EL (cell line): ENCODE data around the gene LYSMD3.
A peak's percentile ranks its signal among the peaks of the same experiment; 100 is the strongest.

ENCODE experiments used
- DNase-seq: peaks from one replicate; pipeline ENCODE4 v3.0.0-alpha.2; 2016

The LYSMD3 gene

GRCh38 chr5:90546216-90546837, 16.9 kb upstream of the LYSMD3 start:
- no peak for DNase-seq

- DNase-seq: no peak
These were observed 16.1 kb upstream of the LYSMD3 start for GRCh38 chr5:90545511-90545910.

GRCh38 chr5:90542827-90543519, 13.6 kb upstream of the LYSMD3 start:
- no peak for DNase-seq

- DNase-seq: no peak
These were observed 5.5 kb upstream of the LYSMD3 start for GRCh38 chr5:90534922-90535321.

- DNase-seq: no peak
These were observed 4.4 kb upstream of the LYSMD3 start for GRCh38 chr5:90533794-90534193.

DNA sequence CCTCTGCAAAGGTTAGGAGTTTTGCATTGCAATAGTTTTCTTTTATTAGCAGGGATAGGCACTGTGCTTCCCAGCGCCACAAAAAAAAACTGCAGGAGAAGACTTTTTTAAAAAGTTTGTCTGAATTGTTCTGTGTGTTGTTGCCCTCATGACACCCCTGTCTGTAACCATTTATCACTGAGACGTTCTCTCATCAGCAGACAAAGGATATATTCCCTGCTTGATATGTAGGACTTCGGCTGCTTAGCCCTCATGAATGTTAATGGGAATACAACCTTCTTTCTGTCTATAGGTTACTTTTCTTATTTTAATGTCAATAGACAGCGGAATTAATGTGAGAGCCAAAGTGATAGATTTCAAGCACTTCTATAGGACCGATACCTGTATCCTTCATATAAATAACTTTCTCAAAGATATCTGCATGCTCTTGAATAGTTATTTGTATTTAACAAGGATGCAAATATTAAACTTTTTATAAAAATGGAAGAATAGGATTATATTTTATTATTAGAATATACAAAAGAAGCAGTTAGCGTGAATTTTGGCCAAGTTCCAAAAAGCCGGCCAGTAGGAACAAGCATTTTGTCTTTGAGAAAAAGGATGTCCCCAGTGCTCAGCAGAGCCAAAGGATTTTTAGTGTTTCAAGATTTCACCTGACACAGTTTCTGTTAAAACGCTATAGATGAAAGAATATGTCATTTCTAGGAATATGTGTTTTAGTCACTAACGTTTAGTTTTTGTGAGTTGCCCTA, 1.5 kb upstream of the LYSMD3 start:
- DNase-seq: no peak

DNA sequence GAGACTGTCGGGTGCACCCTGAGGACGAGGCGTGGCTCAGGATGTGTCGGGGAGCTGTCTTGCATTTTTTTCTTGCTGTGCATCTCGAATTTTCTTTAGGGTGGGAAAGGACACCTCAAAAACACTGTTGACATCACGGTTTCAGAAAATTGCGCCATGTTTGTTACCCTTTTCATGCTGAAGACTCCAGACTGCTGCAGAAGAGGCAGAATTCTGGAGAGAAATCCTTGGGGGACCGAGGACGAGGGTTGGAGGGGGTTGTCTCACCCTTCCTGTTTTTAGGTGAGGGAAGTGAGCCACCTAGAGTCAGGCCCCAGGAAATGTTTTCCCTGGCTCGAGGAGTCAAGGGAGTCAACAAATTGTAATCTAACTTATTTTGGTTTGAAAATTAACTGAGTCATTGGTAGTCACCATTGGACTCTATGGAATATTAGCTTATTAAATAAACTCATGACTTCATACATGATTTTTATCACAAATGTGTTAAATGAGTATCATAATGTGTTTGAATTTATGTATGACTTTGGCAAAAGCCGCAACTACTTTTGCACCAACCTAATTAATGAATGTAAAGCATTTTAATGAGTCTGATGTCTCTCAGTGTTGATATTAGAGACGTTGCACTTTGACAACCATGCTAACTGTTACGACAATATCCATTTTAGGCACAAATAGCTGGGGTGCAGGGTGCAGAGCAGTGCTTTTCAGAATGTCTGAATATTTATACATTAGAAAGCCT, 724 bp upstream of the LYSMD3 start:
- peak; percentile 82 for DNase-seq

GRCh38 chr5:90528601-90529193, 687 bp downstream of the LYSMD3 start:
- DNase-seq: peak; percentile 21

- DNase-seq: no peak
These were observed 10.3 kb downstream of the LYSMD3 start for GRCh38 chr5:90519081-90519480.

GRCh38 chr5:90518661-90519060, 10.7 kb downstream of the LYSMD3 start:
- peak; percentile 61 for DNase-seq

DNA sequence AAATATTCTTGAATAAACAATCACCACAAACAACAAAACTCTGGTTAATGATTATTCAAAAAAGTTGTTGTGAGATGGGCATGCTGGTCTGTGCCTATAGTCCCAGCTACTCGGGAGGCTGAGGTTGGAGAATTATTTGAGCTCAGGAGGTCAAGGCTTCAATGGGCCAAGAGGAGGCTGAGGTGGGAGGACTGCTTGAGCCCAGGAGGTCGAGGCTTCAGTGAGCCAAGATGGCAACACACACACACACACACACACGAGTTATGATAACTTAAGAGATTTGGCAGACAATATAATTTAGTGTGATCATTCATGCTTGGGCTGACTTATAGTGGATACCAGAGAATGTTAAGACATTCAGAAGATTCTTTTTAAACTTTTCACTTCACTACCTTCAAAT, 14.9 kb downstream of the LYSMD3 start:
- no peak for DNase-seq

GRCh38 chr5:90510438-90510837, 18.9 kb downstream of the LYSMD3 start:
- no peak for DNase-seq

GRCh38 chr5:90506221-90506620, 23.2 kb downstream of the LYSMD3 start:
- DNase-seq: no peak

DNA sequence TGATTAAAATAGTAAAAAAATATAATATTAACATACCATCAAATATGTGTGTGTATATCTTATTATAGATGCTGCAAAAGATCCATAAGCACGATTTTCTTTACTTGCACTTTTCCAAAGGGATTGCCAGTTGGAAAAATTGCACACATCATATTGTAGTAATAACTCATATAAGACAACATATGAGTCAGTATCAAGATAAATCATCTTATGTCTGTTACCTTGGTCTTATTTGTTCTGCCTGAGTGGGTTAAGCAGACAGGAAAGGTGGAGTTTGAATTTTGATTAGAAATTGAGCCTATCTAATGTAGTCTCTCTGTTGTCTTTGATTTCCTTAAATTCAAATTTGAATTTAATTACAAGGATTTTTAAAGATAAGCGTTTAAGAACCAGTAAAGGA, 24.6 kb downstream of the LYSMD3 start:
- no peak for DNase-seq

GRCh38 chr5:90503596-90503995, 25.8 kb downstream of the LYSMD3 start:
- DNase-seq: peak; percentile 17

DNA sequence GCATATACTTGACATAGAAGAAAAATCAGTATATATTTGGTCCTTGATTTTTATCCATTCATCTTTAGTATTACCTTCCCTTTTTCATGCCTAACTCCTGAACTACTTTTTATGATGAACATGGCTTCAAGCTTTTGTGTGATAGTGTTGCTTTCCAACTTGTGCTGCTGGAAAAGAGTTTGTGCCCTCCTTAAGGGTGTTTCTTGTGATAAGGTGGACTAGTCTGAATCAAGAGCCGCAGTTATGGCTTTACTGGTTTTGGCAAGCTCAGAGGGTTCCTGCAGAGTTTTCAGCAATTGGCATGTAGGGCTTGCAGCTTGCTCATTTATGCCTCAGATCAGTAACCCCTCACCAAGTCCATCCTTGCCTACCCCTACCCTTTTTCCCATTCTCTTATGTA, 34.2 kb downstream of the LYSMD3 start:
- DNase-seq: no peak

DNA sequence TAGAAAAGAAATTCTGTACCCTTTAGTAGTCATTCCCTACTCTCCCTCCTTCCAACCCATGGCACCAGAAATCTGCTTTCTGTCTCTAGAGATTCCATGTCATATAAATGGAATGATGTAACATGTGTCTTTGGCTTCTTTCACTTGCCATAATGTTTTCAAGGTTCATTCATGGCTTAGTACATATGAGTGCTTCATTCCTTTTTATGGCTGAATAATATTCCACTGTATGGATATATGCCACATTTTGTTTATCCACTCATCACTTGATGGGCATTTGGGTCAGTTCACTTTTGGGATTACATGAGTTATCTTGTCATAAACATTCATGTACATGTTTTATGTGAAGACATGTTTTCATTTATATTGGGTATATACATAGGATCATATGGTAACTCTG, 35.3 kb downstream of the LYSMD3 start:
- DNase-seq: no peak

DNA sequence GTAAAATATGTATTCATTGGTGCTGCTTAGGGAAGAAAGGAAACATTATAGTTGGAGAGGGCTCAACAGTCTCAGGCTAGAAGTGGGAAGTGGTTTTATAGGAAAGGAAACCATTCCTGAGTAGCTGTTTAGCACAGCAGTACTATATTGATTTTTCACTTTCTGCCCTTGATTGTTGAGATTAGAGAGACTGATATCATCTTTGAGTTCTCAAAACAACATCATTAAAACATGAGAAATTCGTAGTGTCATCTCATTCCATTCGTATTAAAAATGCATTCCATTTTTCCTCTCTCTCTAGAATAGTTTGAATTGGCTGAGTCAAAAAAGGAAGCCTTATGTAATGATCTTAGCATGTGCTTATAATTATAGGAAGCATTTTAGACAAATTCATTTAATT, 40.6 kb downstream of the LYSMD3 start:
- peak; percentile 85 for DNase-seq

- peak; percentile 69 for DNase-seq
These were observed 44.8 kb downstream of the LYSMD3 start for GRCh38 chr5:90484540-90484939.

DNA sequence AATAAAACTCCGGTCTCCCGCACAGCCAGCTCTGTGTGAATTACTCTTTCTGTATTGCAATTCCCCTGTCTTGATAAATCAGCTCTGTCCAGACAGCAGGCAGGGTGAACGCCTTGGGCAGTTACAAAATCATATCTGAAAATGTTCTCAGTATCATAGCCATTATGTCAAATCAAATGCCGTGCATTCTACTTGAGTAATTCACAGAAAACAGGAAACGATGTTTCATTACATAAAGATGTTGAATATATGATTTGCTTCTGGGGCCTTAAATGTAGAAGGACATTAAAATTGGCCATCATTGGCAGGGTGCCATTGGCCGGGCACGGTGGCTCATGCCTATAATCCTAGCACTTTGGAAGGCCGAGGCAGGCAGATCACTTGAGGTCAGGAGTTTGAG, 46.2 kb downstream of the LYSMD3 start:
- DNase-seq: peak; percentile 60

- DNase-seq: no peak
These were observed 48.7 kb downstream of the LYSMD3 start for GRCh38 chr5:90480699-90481098.

DNA sequence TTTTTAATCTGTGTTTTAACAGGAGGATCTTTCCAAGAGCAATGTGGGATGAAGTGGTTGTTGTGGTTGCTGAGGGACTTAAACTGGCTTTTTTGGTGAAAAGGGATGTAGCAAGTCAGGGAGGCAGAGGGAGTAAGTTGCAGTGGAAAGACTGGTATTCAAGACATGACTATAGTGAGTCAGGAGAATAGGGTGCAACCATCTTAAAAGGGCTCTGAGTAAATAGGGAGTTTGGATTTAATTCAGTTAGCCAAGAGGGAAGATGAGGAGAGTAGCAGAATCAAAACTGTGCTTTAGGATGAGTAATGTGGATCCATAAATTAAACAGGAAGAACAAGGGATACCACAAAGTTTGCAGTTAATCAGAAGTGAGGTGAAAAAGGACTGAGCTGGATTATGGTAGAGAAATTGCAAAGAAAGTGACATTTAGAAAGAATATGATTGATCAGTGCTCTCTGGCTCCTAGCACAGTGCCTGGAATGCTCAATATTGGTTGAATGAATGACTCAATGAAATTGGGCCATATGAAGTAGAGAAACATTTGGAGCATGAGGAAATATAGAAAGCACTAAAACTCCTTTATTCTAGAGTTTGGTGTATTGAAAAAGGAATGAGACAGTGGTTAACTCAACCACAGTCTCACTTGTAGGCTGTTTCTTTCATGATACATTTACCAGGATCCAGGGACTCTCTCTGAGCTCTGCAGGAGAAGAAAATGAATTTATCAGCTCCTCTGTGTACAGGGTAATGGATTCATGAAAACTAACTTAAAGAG, 49.6 kb downstream of the LYSMD3 start:
- DNase-seq: peak; percentile 50
